Measurements from ENCODE around the gene ZIK1. TPM values are rescaled to one million over a fixed set of nuclear protein-coding genes. Genes with fewer than 3 reads are reported as not detected.

Gene ZIK1
- total and polyA plus RNA-seq, 2 donors (not counting 3 experiments of a cell fraction or from before 2014, with no cell fraction given): 0.79 to 2.4 TPM

- Histone ChIP-seq H3K27me3 (ENCODE audit: control insufficient read depth in 2 of 2, insufficient read depth in 2 of 2, low read length in 2 of 2) (no peaks in the 10 kb centered on the region), H3K36me3 (ENCODE audit: control insufficient read depth in 2 of 2, extremely low read depth in 1 of 2, insufficient read depth in 2 of 2, low read length in 2 of 2) (no peaks in the 10 kb centered on the region), H3K27ac (ENCODE audit: insufficient read depth, low read depth, low read length) (no peak overlapping the region), H3K4me3 (replicated peaks in 1 of 3; ENCODE audit: insufficient read depth in 1 of 3, low read depth in 1 of 3, low read length in 3 of 3) (no peak overlapping the region), H3K9me3 (replicated peaks; ENCODE audit: control insufficient read depth, insufficient read depth, low read length) (peaks cover 20% of the 10 kb centered on the region), H3K79me2 (ENCODE audit: control insufficient read depth, insufficient read depth, low read length) (no peaks in the 10 kb centered on the region), H4K20me1 (replicated peaks; ENCODE audit: control insufficient read depth, extremely low read depth, insufficient read depth, low read length) (no peaks in the 10 kb centered on the region), H3K4me1 (ENCODE audit: control insufficient read depth, extremely low read depth, insufficient read depth, low read length) (no peaks in the 10 kb centered on the region), H3K4me2 (ENCODE audit: insufficient read depth, low read length) (no peak overlapping the region), H2AFZ (ENCODE audit: low read depth, low read length) (no peak overlapping the region), H3K9me1 (replicated peaks; ENCODE audit: control insufficient read depth, extremely low read depth, insufficient read depth, low read length) (no peaks in the 10 kb centered on the region), H3K9ac (replicated peaks; ENCODE audit: extremely low read depth, insufficient read depth, low read length) (no peak overlapping the region)
- no TSS peak for BruUV-seq (replicated peaks)
- intact Hi-C loops (cut with micrococcal nuclease) (loop anchor here (10.0 kb wide), 1 partner anchor 152 kb away; the partner anchor contains the start of gene ZNF17), dilution Hi-C loops (cut with MboI; ENCODE audit: extremely low pct_ligation_motif_present, low sequenced_read_pairs) (no loop called here)
- no peak for DNase-seq (ENCODE audit: low read depth, low spot score)
- no peak for FAIRE-seq
- POLR2A ChIA-PET: no interaction called here
- CTCF ChIA-PET: no interaction called here
- TF ChIP-seq FOS (IDR thresholded peaks at IDR 0.05; ENCODE audit: borderline replicate concordance, insufficient read depth, low read length): no peak
- no peak for TF ChIP-seq EZH2 (IDR thresholded peaks at IDR 0.05; ENCODE audit: borderline replicate concordance, low read depth, low read length, severe bottlenecking)
- TF ChIP-seq JUN (IDR thresholded peaks at IDR 0.05; ENCODE audit: borderline replicate concordance, insufficient read depth, insufficient read length, low read depth): no peak
These were observed 17.3 kb upstream of the ZIK1 start for GRCh38 chr19:57566396-57567265.

- intact Hi-C loops (cut with micrococcal nuclease): no loop called here
- no TSS peak for BruUV-seq (replicated peaks)
- Histone ChIP-seq H4K20me1 (replicated peaks; ENCODE audit: control insufficient read depth, extremely low read depth, insufficient read depth, low read length) (no peaks in the 10 kb centered on the region), H3K9me1 (replicated peaks; ENCODE audit: control insufficient read depth, extremely low read depth, insufficient read depth, low read length) (no peaks in the 10 kb centered on the region), H3K36me3 (ENCODE audit: control insufficient read depth in 2 of 2, extremely low read depth in 1 of 2, insufficient read depth in 2 of 2, low read length in 2 of 2) (peaks cover 7 to 28% of the 10 kb centered on the region in 2 experiments), H3K79me2 (ENCODE audit: control insufficient read depth, insufficient read depth, low read length) (no peaks in the 10 kb centered on the region), H3K9ac (replicated peaks; ENCODE audit: extremely low read depth, insufficient read depth, low read length) (no peak overlapping the region), H3K27ac (ENCODE audit: insufficient read depth, low read depth, low read length) (no peak overlapping the region), H2AFZ (ENCODE audit: low read depth, low read length) (no peak overlapping the region), H3K4me1 (ENCODE audit: control insufficient read depth, extremely low read depth, insufficient read depth, low read length) (no peaks in the 10 kb centered on the region), H3K4me2 (ENCODE audit: insufficient read depth, low read length) (no peak overlapping the region), H3K27me3 (ENCODE audit: control insufficient read depth in 2 of 2, insufficient read depth in 2 of 2, low read length in 2 of 2) (no peaks in the 10 kb centered on the region), H3K9me3 (replicated peaks; ENCODE audit: control insufficient read depth, insufficient read depth, low read length) (peaks cover 34% of the 10 kb centered on the region), H3K4me3 (replicated peaks in 1 of 3; ENCODE audit: insufficient read depth in 1 of 3, low read depth in 1 of 3, low read length in 3 of 3) (no peak overlapping the region)
- FAIRE-seq: no peak
- ChIA-PET POLR2A (no interaction called here), CTCF (no interaction called here)
- dilution Hi-C loops (cut with MboI; ENCODE audit: extremely low pct_ligation_motif_present, low sequenced_read_pairs): no loop called here
- no peak for TF ChIP-seq FOS (IDR thresholded peaks at IDR 0.05; ENCODE audit: borderline replicate concordance, insufficient read depth, low read length)
- no peak for TF ChIP-seq CTCF (IDR thresholded peaks at IDR 0.05; ENCODE audit: extremely low read depth in 1 of 2, insufficient read depth in 1 of 2, low read depth in 1 of 2, low read length in 2 of 2)
- no peak for TF ChIP-seq MYC (IDR thresholded peaks at IDR 0.05; ENCODE audit: low read depth, low read length)
- no peak for TF ChIP-seq EZH2 (IDR thresholded peaks at IDR 0.05; ENCODE audit: borderline replicate concordance, low read depth, low read length, severe bottlenecking)
- TF ChIP-seq JUN (IDR thresholded peaks at IDR 0.05; ENCODE audit: borderline replicate concordance, insufficient read depth, insufficient read length, low read depth): no peak
- no peak for TF ChIP-seq POLR2A (IDR thresholded peaks at IDR 0.05; ENCODE audit: low read depth, low read length)
- TF ChIP-seq POLR2AphosphoS5 (IDR thresholded peaks at IDR 0.05; ENCODE audit: insufficient read depth, low read depth, low read length): no peak
- TF ChIP-seq MAX (IDR thresholded peaks at IDR 0.05; ENCODE audit: insufficient read depth, insufficient read length): no peak
- TF ChIP-seq GATA2 (IDR thresholded peaks at IDR 0.05; ENCODE audit: insufficient read depth, insufficient read length, low read depth, low read length): no peak
- no peak for DNase-seq (ENCODE audit: low read depth, low spot score)
These were observed 13.2 kb upstream of the ZIK1 start for GRCh38 chr19:57570707-57571106.
